GM10266 (cell line): ENCODE data around the gene CFC1.
"Not testable (repeated sequence)": the region's sequence is repeated elsewhere in the genome, so short reads cannot be mapped to it uniquely, and the experiment has no call there.

Experiments
- DNase-seq: peaks from one replicate; pipeline ENCODE4 v3.0.0; 2012; ENCODE audit errors: extremely low spot score

Gene CFC1

GRCh38 chr2:130583582-130583981 lies 15.8 kb downstream of the CFC1 start:
- DNase-seq, result not testable (repeated sequence)

- not testable (repeated sequence) for DNase-seq
These were observed 16.4 kb downstream of the CFC1 start for GRCh38 chr2:130582970-130583369.

GRCh38 chr2:130581491-130581890 lies 17.9 kb downstream of the CFC1 start:
- not testable (repeated sequence) for DNase-seq

GRCh38 chr2:130579121-130579520 lies 20.3 kb downstream of the CFC1 start:
- DNase-seq, result not testable (repeated sequence)

GRCh38 chr2:130577559-130577958 lies 21.8 kb downstream of the CFC1 start:
- not testable (repeated sequence) for DNase-seq

GRCh38 chr2:130576209-130576784 lies 23.1 kb downstream of the CFC1 start:
- not testable (repeated sequence) for DNase-seq

GRCh38 chr2:130574230-130574629 lies 25.1 kb downstream of the CFC1 start:
- not testable (repeated sequence) for DNase-seq

GRCh38 chr2:130571929-130572328 lies 27.4 kb downstream of the CFC1 start:
- not testable (repeated sequence) for DNase-seq

GRCh38 chr2:130566165-130566564 lies 33.2 kb downstream of the CFC1 start:
- not testable (repeated sequence) for DNase-seq

- not testable (repeated sequence) for DNase-seq
These were observed 42.9 kb downstream of the CFC1 start for GRCh38 chr2:130556441-130556840.

GRCh38 chr2:130554178-130554577 lies 45.2 kb downstream of the CFC1 start:
- DNase-seq, result not testable (repeated sequence)

- DNase-seq, result not testable (repeated sequence)
These were observed 49.9 kb downstream of the CFC1 start for GRCh38 chr2:130549475-130549874.

GRCh38 chr2:130548418-130548817 lies 51.0 kb downstream of the CFC1 start:
- not testable (repeated sequence) for DNase-seq

- DNase-seq, result not testable (repeated sequence)
These were observed 54.4 kb downstream of the CFC1 start for GRCh38 chr2:130544978-130545377.

- not testable (repeated sequence) for DNase-seq
These were observed 55.4 kb downstream of the CFC1 start for GRCh38 chr2:130543785-130544528.

- not testable (repeated sequence) for DNase-seq
These were observed 56.6 kb downstream of the CFC1 start for GRCh38 chr2:130542789-130543188.
